Cardiac fibroblast (primary cell): Measurements from ENCODE around the gene XPNPEP2.
A peak's percentile ranks its signal among the peaks of the same experiment; 100 is the strongest.

Source experiments
- DNase-seq, 2 donors: peaks; one replicate each; pipeline versions ENCODE4 v3.0.0 to v3.0.0-alpha.2; 2010; ENCODE audit warnings: low read depth in 2 of 2
- H3K4me3 ChIP-seq, 2 donors: replicated peaks in 1 of 2; 1 replicate in 1 of 2; 2 replicates in 1 of 2; pipeline ENCODE4 v1.5.1; 2011; ENCODE audit warnings: low read depth in 2 of 2, low read length in 2 of 2, mild to moderate bottlenecking in 2 of 2, moderate library complexity in 1 of 2
- TF ChIP-seq, protein P1 (sequence below): IDR thresholded peaks from one replicate; pipeline ENCODE4 v1.5.1; 2011; ENCODE audit warnings: low read depth, mild to moderate bottlenecking, low read length, inconsistent platforms

Gene XPNPEP2

GRCh38 chrX:129755779-129756650, 17.2 kb downstream of the XPNPEP2 start:
- DNase-seq, result no peak
- H3K4me3 ChIP-seq, result no peak overlapping the region
- TF ChIP-seq, protein P1, sequence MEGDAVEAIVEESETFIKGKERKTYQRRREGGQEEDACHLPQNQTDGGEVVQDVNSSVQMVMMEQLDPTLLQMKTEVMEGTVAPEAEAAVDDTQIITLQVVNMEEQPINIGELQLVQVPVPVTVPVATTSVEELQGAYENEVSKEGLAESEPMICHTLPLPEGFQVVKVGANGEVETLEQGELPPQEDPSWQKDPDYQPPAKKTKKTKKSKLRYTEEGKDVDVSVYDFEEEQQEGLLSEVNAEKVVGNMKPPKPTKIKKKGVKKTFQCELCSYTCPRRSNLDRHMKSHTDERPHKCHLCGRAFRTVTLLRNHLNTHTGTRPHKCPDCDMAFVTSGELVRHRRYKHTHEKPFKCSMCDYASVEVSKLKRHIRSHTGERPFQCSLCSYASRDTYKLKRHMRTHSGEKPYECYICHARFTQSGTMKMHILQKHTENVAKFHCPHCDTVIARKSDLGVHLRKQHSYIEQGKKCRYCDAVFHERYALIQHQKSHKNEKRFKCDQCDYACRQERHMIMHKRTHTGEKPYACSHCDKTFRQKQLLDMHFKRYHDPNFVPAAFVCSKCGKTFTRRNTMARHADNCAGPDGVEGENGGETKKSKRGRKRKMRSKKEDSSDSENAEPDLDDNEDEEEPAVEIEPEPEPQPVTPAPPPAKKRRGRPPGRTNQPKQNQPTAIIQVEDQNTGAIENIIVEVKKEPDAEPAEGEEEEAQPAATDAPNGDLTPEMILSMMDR, result no peak

- TF ChIP-seq, protein P1, result no peak
- H3K4me3 ChIP-seq, result no peak overlapping the region
- peak; percentile 79 to 86 for DNase-seq
These were observed 20.8 kb downstream of the XPNPEP2 start for GRCh38 chrX:129759576-129760061.

DNA sequence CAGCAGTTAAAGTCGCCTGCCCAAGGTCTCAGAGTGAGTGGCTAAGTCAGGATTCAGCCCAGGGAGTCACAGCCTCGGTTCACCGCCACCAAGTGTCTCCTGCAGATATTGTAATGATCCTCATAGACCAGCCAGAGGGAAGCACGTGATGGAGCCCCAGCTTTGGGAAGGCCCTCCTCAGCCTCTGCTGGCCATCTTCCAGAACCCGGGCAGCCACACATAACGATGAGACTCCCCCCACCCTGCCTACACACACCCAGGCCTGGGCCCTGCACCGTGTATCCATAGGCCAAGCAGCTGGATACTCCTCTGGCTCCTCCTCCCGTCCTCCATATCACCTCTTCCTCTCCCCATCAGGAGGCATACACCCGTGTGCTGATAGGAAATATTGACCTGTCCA, 21.4 kb downstream of the XPNPEP2 start:
- H3K4me3 ChIP-seq, result no peak overlapping the region
- TF ChIP-seq, protein P1, result no peak
- no peak for DNase-seq

DNA sequence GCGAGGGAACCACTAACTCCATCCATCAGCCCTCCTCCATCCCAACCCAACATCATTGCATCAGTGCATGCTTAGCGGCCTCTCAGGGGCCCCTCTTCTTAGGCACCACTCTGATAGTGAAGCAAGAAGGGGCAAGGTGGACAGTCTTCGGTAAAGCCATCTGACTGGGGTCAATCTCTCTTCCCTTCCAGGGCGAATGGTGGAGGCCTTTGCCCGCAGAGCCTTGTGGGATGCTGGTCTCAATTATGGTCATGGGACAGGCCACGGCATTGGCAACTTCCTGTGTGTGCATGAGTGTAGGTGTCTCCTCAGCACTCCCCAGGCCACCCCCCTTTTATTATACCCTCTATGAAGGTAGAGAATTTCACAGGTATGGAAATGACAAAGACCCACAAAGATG, 22.2 kb downstream of the XPNPEP2 start:
- DNase-seq, result no peak
- TF ChIP-seq, protein P1, result no peak
- no peak overlapping the region for H3K4me3 ChIP-seq

GRCh38 chrX:129761596-129761995, 22.8 kb downstream of the XPNPEP2 start:
- TF ChIP-seq, protein P1, result no peak
- no peak for DNase-seq
- no peak overlapping the region for H3K4me3 ChIP-seq

- no peak overlapping the region for H3K4me3 ChIP-seq
- TF ChIP-seq, protein P1, result no peak
- no peak for DNase-seq
These were observed 23.7 kb downstream of the XPNPEP2 start for GRCh38 chrX:129762448-129762847.
